OCI-LY7 (cell line): Measurements from ENCODE around the gene RIMS4. TPM values are rescaled to one million over a fixed set of nuclear protein-coding genes. Genes with fewer than 3 reads are reported as not detected.

Source experiments
- BruUV-seq: library from RNA; stranded (reverse); fragments of 400-500 nt; replicated peaks from 2 replicates; lab custom pipeline; 2021; lab: Mats Ljungman, UMichigan
- CTCF ChIA-PET: fragments of 300-600 bp; sonication (Branson Sonifier 250); formaldehyde crosslinking; loops from one replicate; lab custom pipeline; 2022; ENCODE audit warnings: antibody characterized with exemption; ENCODE audit not compliant: unreplicated experiment; lab: Charles Lee
- POLR2A ChIA-PET: fragments of 300-600 bp; sonication (Branson Sonifier 250); formaldehyde crosslinking; loops from one replicate; lab custom pipeline; 2022; ENCODE audit warnings: antibody characterized with exemption; lab: Charles Lee
- DNase-seq: peaks from one replicate; pipeline ENCODE4 v3.0.0-alpha.2; 2015; ENCODE audit warnings: low spot score
- H2AFZ ChIP-seq: fragments of 200-600 bp; sonication (generic), shearing (Covaris generic); 2 replicates; pipeline ENCODE4 v1.6.1; 2014; ENCODE audit warnings: mild to moderate bottlenecking, antibody characterized with exemption, low read length, moderate library complexity
- H3K27ac ChIP-seq: fragments of 200-600 bp; sonication (generic); 2 replicates; pipeline ENCODE4 v1.5.1; 2014; ENCODE audit warnings: mixed run types, low read depth, mild to moderate bottlenecking, moderate library complexity, low read length, inconsistent platforms; ENCODE audit not compliant: poor library complexity, severe bottlenecking
- H3K36me3 ChIP-seq: fragments of 200-600 bp; sonication (generic); 2 replicates; pipeline ENCODE4 v1.6.1; 2014; ENCODE audit warnings: mild to moderate bottlenecking, antibody characterized with exemption, low read length, moderate library complexity, mixed read lengths; ENCODE audit not compliant: insufficient read depth
- H3K4me1 ChIP-seq: fragments of 200-600 bp; sonication (generic); 2 replicates; pipeline ENCODE4 v1.5.1; 2014; ENCODE audit warnings: mild to moderate bottlenecking, low read length; ENCODE audit not compliant: insufficient read depth, poor library complexity, severe bottlenecking
- H3K4me2 ChIP-seq: fragments of 200-600 bp; sonication (generic); 2 replicates; pipeline ENCODE4 v1.6.1; 2014; ENCODE audit warnings: mild to moderate bottlenecking, low read length
- H3K4me3 ChIP-seq: fragments of 200-600 bp; sonication (generic); 2 replicates; pipeline ENCODE4 v1.5.1; 2014; ENCODE audit warnings: mild to moderate bottlenecking, low read depth, low read length; ENCODE audit not compliant: poor library complexity, severe bottlenecking
- H3K79me2 ChIP-seq: fragments of 200-600 bp; sonication (generic); 2 replicates; pipeline ENCODE4 v1.6.1; 2016; ENCODE audit warnings: low read depth, mild to moderate bottlenecking, low read length, moderate library complexity, mixed read lengths; ENCODE audit not compliant: insufficient read depth
- H3K9me2 ChIP-seq: fragments of 200-600 bp; sonication (generic); 2 replicates; pipeline ENCODE4 v1.6.1; 2016; ENCODE audit warnings: mild to moderate bottlenecking, low read length, mixed read lengths; ENCODE audit not compliant: insufficient read depth
- H3K9me3 ChIP-seq: fragments of 200-600 bp; sonication (generic); 2 replicates; pipeline ENCODE4 v1.6.1; 2014; ENCODE audit warnings: mild to moderate bottlenecking, mixed run types, low read length, mixed read lengths
- H4K20me1 ChIP-seq: fragments of 200-600 bp; sonication (generic); 2 replicates; pipeline ENCODE4 v1.6.1; 2014; ENCODE audit warnings: mild to moderate bottlenecking, antibody characterized with exemption, low read length, moderate library complexity, mixed read lengths; ENCODE audit not compliant: insufficient read depth
- EZH2phosphoT487 ChIP-seq: fragments of 200-600 bp; sonication (generic); IDR thresholded peaks from 2 replicates; pipeline ENCODE4 v1.6.1; 2018; ENCODE audit warnings: low read depth, borderline replicate concordance, mild to moderate bottlenecking, mixed run types, antibody characterized with exemption, low read length, moderate library complexity, mixed read lengths
- intact Hi-C: fragments of 100-400 bp; cut with micrococcal nuclease; formaldehyde crosslinking; loops from one replicate; pipeline ENCODE4 v1.10.0; 2022; ENCODE audit not compliant: unreplicated experiment
- total RNA-seq, 2 experiments: library from RNA; depleted of rRNA in 1 of 2; stranded (reverse); fragments of >200 nt in 1 of 2; shearing (Covaris generic) in 1 of 2; gene quantifications; 2 replicates each; pipeline ENCODE4 v1.2.3, GENCODE V29; 2014 to 2022
- TF ChIP-seq, protein P1 (sequence below): fragments of 200-600 bp; sonication (generic); conservative IDR thresholded peaks from 2 replicates; pipeline ENCODE4 v1.5.1; 2014; ENCODE audit warnings: mild to moderate bottlenecking, antibody characterized with exemption, low read length, moderate library complexity, mixed read lengths

RIMS4 gene
- total RNA-seq, 2 experiments from 2014 or later: not detected

DNA sequence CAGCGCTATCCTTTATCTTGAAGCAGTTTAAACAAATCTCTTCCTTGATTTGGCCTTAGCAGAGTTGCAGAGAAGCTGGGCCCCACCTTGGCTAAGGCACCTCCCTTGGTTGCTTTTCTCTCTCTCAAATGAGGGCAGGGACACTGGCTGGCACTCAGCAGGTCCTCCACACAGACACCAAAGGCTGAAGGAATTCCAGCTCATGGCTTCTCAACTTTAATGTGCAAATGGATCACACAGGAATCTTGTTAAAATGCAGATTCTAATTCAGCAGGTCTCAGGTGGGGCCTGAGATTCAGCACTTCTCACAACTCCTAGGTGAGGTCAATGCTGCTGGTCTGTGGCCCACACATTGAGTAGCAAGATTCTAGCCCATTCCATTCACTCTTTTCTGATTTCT lies 25.7 kb downstream of the RIMS4 start:
- H3K36me3 ChIP-seq: no peaks in the 10 kb centered on the region
- no peaks in the 10 kb centered on the region for H3K79me2 ChIP-seq
- no peak for DNase-seq
- no peak overlapping the region for H2AFZ ChIP-seq
- H3K9me3 ChIP-seq: no peaks in the 10 kb centered on the region
- no TSS peak for BruUV-seq
- no peaks in the 10 kb centered on the region for H3K4me1 ChIP-seq
- H3K4me2 ChIP-seq: no peak overlapping the region
- H4K20me1 ChIP-seq: no peaks in the 10 kb centered on the region; the same call in 1 of the 2 replicates
- TF ChIP-seq, protein P1, sequence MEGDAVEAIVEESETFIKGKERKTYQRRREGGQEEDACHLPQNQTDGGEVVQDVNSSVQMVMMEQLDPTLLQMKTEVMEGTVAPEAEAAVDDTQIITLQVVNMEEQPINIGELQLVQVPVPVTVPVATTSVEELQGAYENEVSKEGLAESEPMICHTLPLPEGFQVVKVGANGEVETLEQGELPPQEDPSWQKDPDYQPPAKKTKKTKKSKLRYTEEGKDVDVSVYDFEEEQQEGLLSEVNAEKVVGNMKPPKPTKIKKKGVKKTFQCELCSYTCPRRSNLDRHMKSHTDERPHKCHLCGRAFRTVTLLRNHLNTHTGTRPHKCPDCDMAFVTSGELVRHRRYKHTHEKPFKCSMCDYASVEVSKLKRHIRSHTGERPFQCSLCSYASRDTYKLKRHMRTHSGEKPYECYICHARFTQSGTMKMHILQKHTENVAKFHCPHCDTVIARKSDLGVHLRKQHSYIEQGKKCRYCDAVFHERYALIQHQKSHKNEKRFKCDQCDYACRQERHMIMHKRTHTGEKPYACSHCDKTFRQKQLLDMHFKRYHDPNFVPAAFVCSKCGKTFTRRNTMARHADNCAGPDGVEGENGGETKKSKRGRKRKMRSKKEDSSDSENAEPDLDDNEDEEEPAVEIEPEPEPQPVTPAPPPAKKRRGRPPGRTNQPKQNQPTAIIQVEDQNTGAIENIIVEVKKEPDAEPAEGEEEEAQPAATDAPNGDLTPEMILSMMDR: no peak
- no peak for TF ChIP-seq EZH2phosphoT487
- ChIA-PET CTCF (interaction anchor here (1.4 kb wide), 1 partner anchor 37 kb away, joined by 3 read pairs; no protein-coding TSS in a partner anchor), POLR2A (interaction anchor here (0.6 kb wide), 1 partner anchor 43 kb away, joined by 3 read pairs; no protein-coding TSS in a partner anchor)
- H3K27ac ChIP-seq: no peak overlapping the region
- intact Hi-C loops: no loop called here
- H3K9me2 ChIP-seq: no peaks in the 10 kb centered on the region
- H3K4me3 ChIP-seq: no peak overlapping the region

- H3K4me3 ChIP-seq: no peak overlapping the region
- ChIA-PET CTCF (no interaction called here), POLR2A (no interaction called here)
- intact Hi-C loops: no loop called here
- no peaks in the 10 kb centered on the region for H3K36me3 ChIP-seq
- H4K20me1 ChIP-seq: no peaks in the 10 kb centered on the region; the same call in 1 of the 2 replicates
- H3K79me2 ChIP-seq: no peaks in the 10 kb centered on the region
- TF ChIP-seq, protein P1: no peak
- no peak for TF ChIP-seq EZH2phosphoT487
- H2AFZ ChIP-seq: no peak overlapping the region
- H3K4me1 ChIP-seq: no peaks in the 10 kb centered on the region
- BruUV-seq: no TSS peak
- no peak for DNase-seq
- no peaks in the 10 kb centered on the region for H3K9me2 ChIP-seq
- no peak overlapping the region for H3K4me2 ChIP-seq
- H3K9me3 ChIP-seq: no peaks in the 10 kb centered on the region
- no peak overlapping the region for H3K27ac ChIP-seq
Measured at GRCh38 chr20:44781791-44782190, 28.6 kb downstream of the RIMS4 start.

- no peaks in the 10 kb centered on the region for H3K9me2 ChIP-seq
- BruUV-seq: no TSS peak
Measured at GRCh38 chr20:44781118-44781517, 29.2 kb downstream of the RIMS4 start.

More at GRCh38 chr20:44781118-44781517, 29.2 kb downstream of the RIMS4 start:
- ChIA-PET POLR2A (no interaction called here), CTCF (no interaction called here)
- intact Hi-C loops: no loop called here
- H2AFZ ChIP-seq: no peak overlapping the region
- no peaks in the 10 kb centered on the region for H3K79me2 ChIP-seq
- no peak for TF ChIP-seq EZH2phosphoT487
- TF ChIP-seq, protein P1: no peak
- no peak overlapping the region for H3K4me2 ChIP-seq
- no peak for DNase-seq
- no peaks in the 10 kb centered on the region for H3K36me3 ChIP-seq
- no peaks in the 10 kb centered on the region for H3K9me3 ChIP-seq
- H4K20me1 ChIP-seq: no peaks in the 10 kb centered on the region; the same call in 1 of the 2 replicates
- H3K27ac ChIP-seq: no peak overlapping the region
- no peaks in the 10 kb centered on the region for H3K4me1 ChIP-seq
- H3K4me3 ChIP-seq: no peak overlapping the region
